A549 (cell line): ENCODE measurements around the gene TM2D3. TPM values are rescaled to one million over a fixed set of nuclear protein-coding genes. Genes with fewer than 3 reads are reported as not detected.

Source experiments
- ATAC-seq, 2 experiments: fragments of 200-7000 bp in 1 of 2; fragments of >200 bp in 1 of 2; cut with Nextera tagmentation in 1 of 2; cut with Tn5 transposase in 1 of 2; 3 replicates each; pipeline versions ENCODE4 v1.8.0 to v1.9.1; 2018 to 2020; ENCODE audit warnings: mild to moderate bottlenecking in 1 of 2, moderate library complexity in 1 of 2
- CTCF ChIA-PET: fragments of 300-600 bp; sonication (Branson Sonifier 250); formaldehyde crosslinking; extraction: SDS; loops from one replicate; lab custom pipeline; 2021; ENCODE audit warnings: antibody characterized with exemption, inconsistent platforms; lab: Yijun Ruan, JAX
- POLR2A ChIA-PET: fragments of 350-600 bp; formaldehyde crosslinking; extraction: SDS; loops from one replicate; lab custom pipeline; 2021; ENCODE audit warnings: antibody characterized with exemption, inconsistent platforms; lab: Yijun Ruan, JAX
- DNase-seq, 2 experiments: peaks; one replicate each; pipeline versions ENCODE4 v3.0.0 to v3.0.0-alpha.2; 2011 to 2016; ENCODE audit warnings: low read depth in 1 of 2, low spot score in 1 of 2
- FAIRE-seq: peaks from 2 replicates; lab custom pipeline; 2011; peaks lifted over from hg19 to GRCh38; lab: Jason Lieb, UNC
- H3K27ac ChIP-seq, 2 experiments: fragments of >200 bp; sonication (Bioruptor Twin); formaldehyde crosslinking; 3 replicates each; pipeline ENCODE4 v1.5.1; 2016 to 2017
- H3K4me1 ChIP-seq: fragments of >200 bp; sonication (Bioruptor Twin); formaldehyde crosslinking; 3 replicates; pipeline ENCODE4 v1.6.1; 2016
- H3K4me2 ChIP-seq: fragments of >200 bp; sonication (Bioruptor Twin); formaldehyde crosslinking; 3 replicates; pipeline ENCODE4 v1.6.1; 2016
- H3K4me3 ChIP-seq: fragments of >200 bp; sonication (Bioruptor Twin); formaldehyde crosslinking; 3 replicates; pipeline ENCODE4 v1.5.1; 2016
- H3K9me3 ChIP-seq: fragments of >200 bp; sonication (Bioruptor Twin); formaldehyde crosslinking; 3 replicates; pipeline ENCODE4 v1.6.1; 2016
- CBX2 ChIP-seq: fragments of 200-600 bp; sonication (generic); IDR thresholded peaks from 2 replicates; pipeline ENCODE4 v1.6.1; 2016; ENCODE audit warnings: low read depth, mild to moderate bottlenecking, borderline replicate concordance
- CBX8 ChIP-seq: fragments of 200-600 bp; sonication (generic); IDR thresholded peaks from 2 replicates; pipeline ENCODE4 v1.6.1; 2016
- CHD2 ChIP-seq: fragments of 150-350 bp; IDR thresholded peaks from 2 replicates; pipeline ENCODE4 v1.6.1; 2014; ENCODE audit warnings: low read length; ENCODE audit not compliant: partially characterized antibody
- CHD4 ChIP-seq: fragments of 200-600 bp; sonication (generic); IDR thresholded peaks from 2 replicates; pipeline ENCODE4 v1.6.1; 2016; ENCODE audit warnings: antibody characterized with exemption, mild to moderate bottlenecking, borderline replicate concordance
- EHF ChIP-seq: fragments of 250-450 bp; sonication (Bioruptor Pico); IDR thresholded peaks from 2 replicates; pipeline ENCODE4 v1.5.0; 2020; ENCODE audit warnings: mild to moderate bottlenecking
- ELK1 ChIP-seq: fragments of 150-350 bp; IDR thresholded peaks from 2 replicates; pipeline ENCODE4 v1.6.1; 2014; ENCODE audit warnings: low read depth, mild to moderate bottlenecking, low read length
- EP300 ChIP-seq, 2 experiments: fragments of >200 bp; sonication (Bioruptor Twin); formaldehyde crosslinking; IDR thresholded peaks; 2 replicates in 1 of 2; 3 replicates in 1 of 2; pipeline ENCODE4 v1.6.1; 2016 to 2017
- GATA3 ChIP-seq: IDR thresholded peaks from 2 replicates; pipeline ENCODE4 v1.6.1; 2012; ENCODE audit warnings: borderline replicate concordance
- HES2 ChIP-seq: fragments of >200 bp; sonication (Bioruptor Twin); formaldehyde crosslinking; IDR thresholded peaks from 2 replicates; pipeline ENCODE4 v1.6.1; 2016
- HEYL ChIP-seq: fragments of 250-450 bp; sonication (Bioruptor Pico); IDR thresholded peaks from 2 replicates; pipeline ENCODE4 v1.8.0; 2021; ENCODE audit warnings: mild to moderate bottlenecking, moderate library complexity
- HOXB13 ChIP-seq: fragments of 250-450 bp; sonication (Bioruptor Pico); IDR thresholded peaks from 2 replicates; pipeline ENCODE4 v1.5.0; 2020; ENCODE audit warnings: low read depth, mild to moderate bottlenecking, moderate library complexity
- HOXB5 ChIP-seq: fragments of 250-450 bp; sonication (Bioruptor Pico); IDR thresholded peaks from 2 replicates; pipeline ENCODE4 v1.5.0; 2020; ENCODE audit warnings: mild to moderate bottlenecking, moderate library complexity
- JUN ChIP-seq, 2 experiments: fragments of >200 bp; sonication (Bioruptor Twin); formaldehyde crosslinking; IDR thresholded peaks; 2 replicates in 1 of 2; 3 replicates in 1 of 2; pipeline ENCODE4 v1.6.1; 2016 to 2017
- MAFK ChIP-seq: fragments of 450-650 bp; IDR thresholded peaks from 2 replicates; pipeline ENCODE4 v1.6.1; 2014; ENCODE audit not compliant: partially characterized antibody
- MAX ChIP-seq: IDR thresholded peaks from 2 replicates; pipeline ENCODE4 v1.6.1; 2012
- MAZ ChIP-seq: fragments of 150-350 bp; IDR thresholded peaks from 2 replicates; pipeline ENCODE4 v1.6.1; 2014; ENCODE audit warnings: antibody characterized with exemption, low read depth, low read length, borderline replicate concordance
- MYC ChIP-seq: IDR thresholded peaks from 2 replicates; pipeline ENCODE4 v1.6.1; 2012; ENCODE audit warnings: mild to moderate bottlenecking, inconsistent platforms, low read length, improper control_type of control experiment, borderline replicate concordance
- NFE2L2 ChIP-seq: fragments of 150-350 bp; conservative IDR thresholded peaks from 2 replicates; pipeline ENCODE4 v1.6.1; 2014; ENCODE audit warnings: low read length
- NR3C1 ChIP-seq: fragments of >200 bp; sonication (Bioruptor Twin); formaldehyde crosslinking; IDR thresholded peaks from 3 replicates; pipeline ENCODE4 v1.6.1; 2017
- POLR2A ChIP-seq: IDR thresholded peaks from 2 replicates; pipeline ENCODE4 v1.6.1; 2012; ENCODE audit warnings: mild to moderate bottlenecking, low read length
- RAD21 ChIP-seq, 2 experiments: fragments of >200 bp in 1 of 2; sonication (Bioruptor Twin) in 1 of 2; formaldehyde crosslinking in 1 of 2; IDR thresholded peaks in 1 of 2; conservative IDR thresholded peaks in 1 of 2; 2 replicates in 1 of 2; 3 replicates in 1 of 2; pipeline ENCODE4 v1.6.1; 2012 to 2018; ENCODE audit warnings: inconsistent platforms in 1 of 2
- RARB ChIP-seq: fragments of 250-450 bp; sonication (Bioruptor Pico); IDR thresholded peaks from 2 replicates; pipeline ENCODE4 v1.8.0; 2021; ENCODE audit warnings: mild to moderate bottlenecking, moderate library complexity
- RCOR1 ChIP-seq: fragments of 150-350 bp; IDR thresholded peaks from 2 replicates; pipeline ENCODE4 v1.6.1; 2014; ENCODE audit warnings: antibody characterized with exemption, low read length, low read depth
- REST ChIP-seq: fragments of 200-600 bp; sonication (generic); IDR thresholded peaks from 2 replicates; pipeline ENCODE4 v1.6.1; 2016; ENCODE audit warnings: antibody characterized with exemption, mild to moderate bottlenecking, moderate library complexity
- RFX5 ChIP-seq: fragments of 450-650 bp; IDR thresholded peaks from 2 replicates; pipeline ENCODE4 v1.7.1; 2014; ENCODE audit warnings: antibody characterized with exemption, mild to moderate bottlenecking, moderate library complexity
- SREBF2 ChIP-seq: fragments of 450-650 bp; IDR thresholded peaks from 2 replicates; pipeline ENCODE4 v1.6.1; 2014; ENCODE audit warnings: mild to moderate bottlenecking, moderate library complexity
- TFCP2L1 ChIP-seq: fragments of 250-450 bp; sonication (Bioruptor Pico); IDR thresholded peaks from 2 replicates; pipeline ENCODE4 v1.5.0; 2021; ENCODE audit warnings: mild to moderate bottlenecking
- ZFP36 ChIP-seq: fragments of 450-650 bp; IDR thresholded peaks from 2 replicates; pipeline ENCODE4 v1.6.1; 2014; ENCODE audit warnings: borderline replicate concordance; ENCODE audit not compliant: partially characterized antibody
- ZNF302 ChIP-seq: fragments of 250-450 bp; sonication (Bioruptor Pico); IDR thresholded peaks from 2 replicates; pipeline ENCODE4 v1.9.0; 2021; ENCODE audit warnings: inconsistent platforms, mild to moderate bottlenecking, moderate library complexity
- WGBS: methylation state at CpG from one replicate; pipeline ENCODE4 v1.1.6; 2017; ENCODE audit errors: missing lambda C conversion rate; 5-methylcytosine and 5-hydroxymethylcytosine counted together
- polyA plus RNA-seq, 4 experiments: library from polyadenylated mRNA; depleted of rRNA in 3 of 4; stranded (reverse); fragments of >200 nt; fragmentation: RNase III in 1 of 4; extraction: RNeasy Plus Mini Kit Qiagen cat#74134 plus additional on column Dnase treatment in 1 of 4; gene quantifications; 2 replicates in 3 of 4; 3 replicates in 1 of 4; pipeline ENCODE4 v1.2.3, GENCODE V29; 2011 to 2017

Gene TM2D3
- polyA plus RNA-seq, 2 of the 4 experiments (the other 2 are of a cell fraction), result 39.6 to 76.6 TPM

- ATAC-seq (no peak), FAIRE-seq (no peak), DNase-seq (no peak)
- H3K4me1 ChIP-seq, result peaks cover 15% of the 10 kb centered on the region
- ChIA-PET CTCF (interaction anchor here (1.3 to 1.4 kb wide), 2 partner anchors 357 to 597 kb away, joined by 3 to 4 read pairs; no protein-coding TSS in a partner anchor), POLR2A (no interaction called here)
- no peaks in the 10 kb centered on the region for H3K9me3 ChIP-seq
- no peak overlapping the region; a peak in 1 of 6 replicates for H3K27ac ChIP-seq
- H3K4me2 ChIP-seq, result no peak overlapping the region
- no peak overlapping the region for H3K4me3 ChIP-seq
- TF ChIP-seq NFE2L2, result no peak
- TF ChIP-seq REST, result no peak
- no peak for TF ChIP-seq EHF (CRISPR knock-in tag)
- TF ChIP-seq POLR2A, result no peak
- TF ChIP-seq RARB, result no peak
- no peak for TF ChIP-seq MYC
- no peak for TF ChIP-seq GATA3
- no peak for TF ChIP-seq TFCP2L1 (CRISPR knock-in tag)
- no peak for TF ChIP-seq RFX5
- TF ChIP-seq HOXB5 (CRISPR knock-in tag), result no peak
- TF ChIP-seq RAD21 (conservative IDR thresholded peaks at IDR 0.05 in 1 of 2, IDR thresholded peaks at IDR 0.05 in 1 of 2), result no peak
- no peak for TF ChIP-seq CBX8
- no peak for TF ChIP-seq ZNF302 (CRISPR knock-in tag)
- no peak for TF ChIP-seq ELK1
- TF ChIP-seq NR3C1, result no peak
- no peak for TF ChIP-seq JUN (IDR thresholded peaks at IDR 0.05)
- no peak for TF ChIP-seq HEYL
- 55% methylated on average over 20 of the region's 20 CpGs for WGBS
These were observed 38.8 kb downstream of the TM2D3 start for GRCh38 chr15:101613130-101614000.

- H3K4me3 ChIP-seq, result no peak overlapping the region
- H3K9me3 ChIP-seq, result no peaks in the 10 kb centered on the region
- FAIRE-seq (no peak), DNase-seq (no peak), ATAC-seq (no peak)
- no peak for TF ChIP-seq CHD2
- no peak for TF ChIP-seq TFCP2L1 (CRISPR knock-in tag)
- TF ChIP-seq CBX8, result no peak
- TF ChIP-seq CHD4, result no peak
- no peak for TF ChIP-seq CBX2
- TF ChIP-seq ZFP36, result no peak
- no peak for TF ChIP-seq HES2
- TF ChIP-seq NFE2L2, result no peak
- TF ChIP-seq EP300 (IDR thresholded peaks at IDR 0.05), result no peak
- no peak for TF ChIP-seq SREBF2
- no peak for TF ChIP-seq MAZ
- TF ChIP-seq HOXB13 (CRISPR knock-in tag), result no peak
- no peak for TF ChIP-seq MAFK
- no peak for TF ChIP-seq MAX
- TF ChIP-seq MYC, result no peak
- no peak for TF ChIP-seq RCOR1
- TF ChIP-seq HEYL, result no peak
- POLR2A ChIA-PET, result no interaction called here
- H3K27ac ChIP-seq, result no peak overlapping the region
- 87% methylated on average over 7 of the region's 11 CpGs for WGBS
- H3K4me1 ChIP-seq, result peaks cover 15% of the 10 kb centered on the region
- no peak overlapping the region for H3K4me2 ChIP-seq
- CTCF ChIA-PET, result interaction anchor here (1.3 to 2.1 kb wide), 2 partner anchors 29 to 356 kb away, joined by 3 to 9 read pairs; no protein-coding TSS in a partner anchor
These were observed 39.5 kb downstream of the TM2D3 start for GRCh38 chr15:101612676-101613075.
